ENCODE measurements around the gene SRSF11.

GRCh38 chr1:70207492-70207891 is 13.7 kb upstream of the SRSF11 start:
- TF ChIP-seq CTCF (conservative IDR thresholded peaks at IDR 0.05; ENCODE audit: low read depth, low read length) (no peak), EZH2 (IDR thresholded peaks at IDR 0.05; ENCODE audit: low read length, unreplicated experiment) (no peak)

All from PC-3 (cell line).